Activated CD4-positive, alpha-beta T cell treated with anti-CD3 and anti-CD28 coated beads, Interleukin-2, amount 50 U/mL, for 24 hours (primary cell): ENCODE results near the gene NAA38.

Experiments used
- DNase-seq, 2 donors: peaks; one replicate each; pipeline ENCODE4 v3.0.0-alpha.2; 2020; ENCODE audit warnings: low read depth in 1 of 2, low spot score in 1 of 2

The NAA38 gene, protein sequence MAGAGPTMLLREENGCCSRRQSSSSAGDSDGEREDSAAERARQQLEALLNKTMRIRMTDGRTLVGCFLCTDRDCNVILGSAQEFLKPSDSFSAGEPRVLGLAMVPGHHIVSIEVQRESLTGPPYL

GRCh38 chr17:7856811-7857712, at the start of gene NAA38:
TSS of gene NAA38 (minus strand) at chr17:7857559. CDS start at chr17:7857463, 96 bp downstream.
- peak; percentile 86 to 94 for DNase-seq

- DNase-seq: no peak
Observed at GRCh38 chr17:7903154-7904103, 46.1 kb upstream of the NAA38 start.

DNA sequence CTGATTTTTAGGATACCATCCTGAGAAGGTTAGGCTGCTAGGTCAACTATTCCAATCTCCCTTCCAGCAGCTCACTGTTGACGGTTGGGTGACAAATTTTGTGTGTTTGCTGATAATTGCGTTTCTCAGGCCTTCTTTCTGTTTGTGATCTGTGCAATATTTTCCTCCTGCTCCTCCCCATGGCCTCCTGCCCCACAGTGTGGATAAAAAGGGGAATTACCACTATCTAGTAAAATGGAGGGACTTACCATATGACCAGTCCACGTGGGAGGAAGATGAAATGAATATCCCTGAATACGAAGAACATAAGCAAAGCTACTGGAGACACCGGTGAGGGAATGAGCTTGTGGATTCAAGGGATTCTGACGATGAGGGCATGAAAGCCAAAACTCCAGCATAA, 40.4 kb upstream of the NAA38 start:
- no peak for DNase-seq

GRCh38 chr17:7897090-7897489, 39.7 kb upstream of the NAA38 start:
- DNase-seq: no peak

DNA sequence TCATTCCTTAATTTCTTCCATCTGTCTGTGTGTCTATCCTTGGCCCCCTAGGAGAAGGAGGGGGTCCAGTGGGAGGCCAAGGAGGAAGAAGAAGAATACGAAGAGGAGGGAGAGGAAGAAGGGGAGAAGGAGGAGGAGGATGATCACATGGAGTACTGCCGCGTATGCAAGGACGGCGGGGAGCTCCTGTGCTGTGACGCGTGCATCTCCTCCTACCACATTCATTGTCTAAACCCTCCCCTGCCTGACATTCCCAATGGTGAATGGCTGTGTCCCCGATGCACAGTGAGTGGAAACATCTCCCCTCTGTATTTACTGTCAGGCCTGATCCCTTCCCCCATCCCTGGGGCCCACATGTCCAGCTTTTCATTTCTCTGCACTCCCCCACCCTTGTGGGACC, 37.5 kb upstream of the NAA38 start:
- DNase-seq: no peak

- DNase-seq: no peak
Observed at GRCh38 chr17:7894226-7894625, 36.9 kb upstream of the NAA38 start.

DNA sequence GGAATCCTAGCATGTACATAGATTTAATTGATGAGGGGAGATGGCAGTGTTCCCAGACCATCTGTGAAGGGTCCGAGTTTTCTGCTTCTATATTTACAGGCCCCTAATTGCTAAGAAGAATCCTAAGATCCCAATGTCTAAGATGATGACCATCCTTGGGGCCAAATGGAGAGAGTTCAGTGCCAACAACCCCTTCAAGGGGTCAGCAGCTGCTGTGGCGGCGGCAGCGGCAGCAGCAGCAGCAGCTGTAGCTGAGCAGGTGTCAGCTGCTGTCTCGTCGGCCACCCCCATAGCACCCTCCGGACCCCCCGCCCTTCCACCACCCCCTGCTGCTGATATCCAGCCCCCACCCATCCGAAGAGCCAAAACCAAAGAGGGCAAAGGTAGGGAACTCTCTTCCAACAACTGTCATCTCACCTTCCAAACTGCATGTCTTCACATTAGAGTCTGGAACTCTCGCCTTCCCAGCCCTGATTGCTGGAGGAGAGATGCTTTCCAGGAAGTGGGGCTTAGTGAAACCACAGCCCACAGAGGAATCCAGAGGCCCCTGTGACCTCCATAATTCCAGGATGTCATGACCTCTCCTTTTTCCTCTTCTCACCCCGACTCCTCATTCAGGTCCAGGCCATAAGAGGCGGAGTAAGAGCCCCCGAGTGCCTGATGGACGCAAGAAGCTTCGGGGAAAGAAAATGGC, 36.0 kb upstream of the NAA38 start:
- DNase-seq: no peak

DNA sequence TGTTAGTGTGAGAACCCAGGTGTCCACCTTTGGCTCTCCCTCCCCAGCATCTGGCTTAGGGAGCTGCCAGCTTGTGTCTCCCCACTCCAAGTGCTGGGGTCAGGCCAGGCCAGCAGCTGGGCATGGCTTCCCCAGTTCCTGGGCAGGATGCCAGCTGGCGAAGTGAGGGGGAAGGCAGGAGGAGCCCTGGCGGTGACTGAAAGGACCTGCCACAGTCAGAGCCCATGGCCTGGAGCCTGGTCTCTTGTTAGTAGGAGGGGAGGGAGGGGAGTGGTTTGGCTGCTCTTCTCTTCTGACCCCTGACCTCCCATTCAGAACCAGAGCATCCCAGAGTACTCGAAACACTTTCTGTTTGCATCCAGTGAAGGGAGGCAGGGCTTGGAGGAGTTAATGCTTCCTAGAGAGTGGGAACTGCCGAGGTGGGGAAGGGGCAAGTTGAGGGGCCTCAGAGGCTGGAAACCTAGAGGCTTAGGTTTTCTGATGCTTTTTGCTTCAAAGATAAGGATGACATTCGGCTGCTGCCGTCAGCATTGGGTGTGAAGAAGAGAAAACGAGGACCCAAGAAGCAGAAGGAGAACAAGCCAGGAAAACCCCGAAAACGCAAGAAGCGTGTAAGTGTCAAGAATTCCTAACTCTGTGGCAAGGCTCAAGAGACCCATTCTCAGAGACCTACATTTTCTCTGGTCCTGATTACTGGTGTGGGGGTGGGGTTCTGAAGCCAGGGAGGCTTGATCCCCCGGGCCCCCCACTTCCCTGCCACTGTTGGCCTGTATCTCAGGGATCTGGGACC, 32.0 kb upstream of the NAA38 start:
- DNase-seq: no peak

DNA sequence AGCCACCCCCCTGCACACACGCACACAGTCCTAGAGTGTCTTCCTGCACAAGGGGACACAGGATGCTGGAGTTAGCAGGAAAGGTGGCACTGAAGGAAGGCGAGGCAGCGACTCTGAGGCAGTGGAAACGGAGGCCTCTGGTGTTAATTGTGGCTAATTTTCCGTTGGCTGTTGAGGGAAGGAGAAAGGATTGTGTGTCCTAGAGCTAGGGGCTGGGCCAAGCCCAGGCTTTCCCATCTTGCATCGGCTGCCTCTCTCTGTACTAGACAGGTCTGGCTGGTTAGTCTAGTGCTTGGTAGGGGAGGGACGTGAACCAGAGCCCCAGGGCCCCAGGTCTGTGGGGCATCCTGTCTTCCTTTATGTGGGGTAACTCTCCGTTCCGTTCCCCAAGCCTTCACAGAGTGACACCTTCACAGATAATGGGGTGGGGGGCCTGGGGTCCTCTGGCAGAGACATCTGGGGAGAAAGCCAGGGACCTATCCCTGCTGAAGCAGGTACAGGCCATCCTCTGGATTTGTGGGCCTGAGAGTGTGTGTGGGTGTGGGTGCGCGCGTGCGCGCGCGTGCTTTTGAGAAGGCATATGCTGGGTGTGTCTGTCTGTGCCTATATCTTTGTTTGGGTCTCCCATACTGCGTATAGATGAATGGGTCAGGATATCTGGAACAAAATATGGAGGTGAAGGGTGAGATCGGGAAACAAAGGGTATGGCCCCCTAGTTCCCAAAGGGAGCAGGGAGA, 31.0 kb upstream of the NAA38 start, which contains the start of gene CHD3:
Gene CHD3 (plus strand): TSS at position 606 of the 737 bp plus-strand sequence. CDS start 212 bp downstream, outside the sequence.
- peak; percentile 22 to 44 for DNase-seq

- DNase-seq: peak; percentile 66 to 90
Observed at GRCh38 chr17:7887482-7888183, 30.3 kb upstream of the NAA38 start.

DNA sequence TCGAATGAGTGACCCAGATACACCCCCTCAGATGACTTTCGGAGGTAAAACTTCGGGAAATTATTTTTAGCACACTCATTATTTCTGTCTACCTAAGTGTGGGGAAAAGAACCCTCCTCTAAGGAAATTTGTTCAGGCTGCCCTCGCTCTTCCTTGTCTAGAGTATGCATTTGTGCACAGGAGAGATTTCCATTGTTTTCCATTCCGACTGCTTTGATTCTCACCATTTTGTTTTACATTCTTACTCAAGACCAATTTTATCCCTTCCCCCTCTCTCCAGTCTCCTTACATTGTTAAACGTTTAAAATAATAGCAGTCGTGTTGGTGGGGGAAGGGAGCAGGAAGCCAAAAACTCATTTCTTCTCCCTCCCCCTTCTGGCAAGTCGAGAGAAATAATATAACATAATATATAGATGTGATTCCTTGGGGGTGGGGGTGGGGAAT, 29.7 kb upstream of the NAA38 start:
- DNase-seq: no peak

DNA sequence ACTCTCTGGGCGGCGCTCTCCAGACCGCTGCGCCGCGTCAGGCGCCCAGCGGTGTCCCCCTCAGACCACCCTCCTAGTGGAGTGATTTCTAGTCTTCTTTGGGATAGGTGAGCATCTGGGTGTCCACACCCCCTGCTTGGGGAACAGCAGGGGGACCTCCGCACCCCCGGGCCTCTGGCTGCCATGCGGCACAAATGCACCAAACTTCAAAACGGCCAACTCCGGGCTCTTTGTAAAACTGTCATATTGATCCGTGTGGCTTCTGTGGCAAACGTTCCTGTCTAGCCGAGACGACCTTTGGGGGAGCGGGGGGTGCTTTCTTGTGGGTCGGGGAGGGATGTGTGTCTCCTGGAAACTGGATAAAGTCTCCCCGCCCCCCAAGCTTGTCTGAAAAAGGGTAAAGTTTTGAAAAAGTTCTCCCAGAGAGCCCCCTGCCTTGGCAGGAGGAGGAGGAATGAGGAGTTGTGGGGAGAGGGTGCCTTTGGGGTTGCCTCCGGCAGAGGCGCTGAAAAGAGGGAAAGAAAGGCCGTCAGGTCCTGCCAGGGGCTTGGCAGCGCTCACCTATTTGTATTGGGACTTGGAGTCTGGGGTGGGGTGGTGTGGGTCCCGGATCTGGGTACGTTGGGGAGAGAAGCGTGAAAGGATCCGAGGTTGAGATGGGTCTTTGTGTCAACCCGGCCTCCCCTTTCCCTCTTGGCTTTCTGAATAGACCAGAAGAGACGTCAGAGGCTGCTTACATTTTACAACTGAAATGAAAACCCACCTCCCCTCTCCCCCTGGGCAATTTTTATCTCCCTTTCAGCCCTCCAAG, 29.1 kb upstream of the NAA38 start:
- DNase-seq: peak in 1 of 2 donors; percentile 30

GRCh38 chr17:7885367-7886226, 28.2 kb upstream of the NAA38 start:
- DNase-seq: peak; percentile 17 to 24

GRCh38 chr17:7884581-7885366, 27.4 kb upstream of the NAA38 start:
- DNase-seq: peak in 1 of 2 donors; percentile 22

DNA sequence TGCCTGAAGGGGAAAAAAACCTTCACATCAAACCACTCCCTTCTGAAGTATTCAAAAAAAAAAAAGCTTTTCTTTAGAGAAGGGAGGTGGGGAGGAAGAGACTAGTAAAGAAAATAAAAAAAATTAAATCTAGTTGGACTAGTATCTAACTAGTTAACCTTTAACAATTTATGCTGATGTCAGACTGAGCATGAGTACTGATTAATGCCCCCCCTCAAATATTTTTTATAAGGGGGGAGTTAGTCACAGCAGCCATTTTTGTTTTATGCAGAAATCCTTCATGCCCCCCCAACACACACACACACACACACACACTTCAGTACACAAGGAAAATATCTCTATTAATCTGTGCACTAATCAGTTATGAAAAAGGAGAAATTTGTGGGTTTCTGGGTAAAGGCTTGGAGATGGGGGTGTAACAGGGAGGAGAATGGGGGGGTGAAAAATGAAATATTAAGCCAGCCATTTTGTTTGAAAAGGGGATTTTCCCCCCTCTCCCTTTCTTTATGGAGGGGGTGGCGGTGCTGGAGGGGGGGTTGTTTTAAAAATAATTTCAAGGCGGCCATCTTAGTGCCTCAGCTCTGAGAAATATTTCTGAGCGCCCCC, 26.5 kb upstream of the NAA38 start:
- DNase-seq: peak in 1 of 2 donors; percentile 39

GRCh38 chr17:7882629-7883028, 25.3 kb upstream of the NAA38 start:
- DNase-seq: no peak
